GM18951 (cell line): Measurements from ENCODE around the gene PSMB7.

ENCODE experiments used
- POLR2A ChIP-seq: IDR thresholded peaks from 4 replicates; pipeline ENCODE4 v1.6.1; 2011; ENCODE audit warnings: mild to moderate bottlenecking; ENCODE audit not compliant: insufficient read length, insufficient read depth; ENCODE audit errors: extremely low read depth
- in situ Hi-C: fragments of 300-500 bp; cut with MboI; formaldehyde crosslinking; loops from one replicate; pipeline ENCODE4 v1.12.0; 2022; ENCODE audit warnings: low sequenced_read_pairs, mixed read lengths, inconsistent platforms; ENCODE audit not compliant: unreplicated experiment

Gene PSMB7

DNA sequence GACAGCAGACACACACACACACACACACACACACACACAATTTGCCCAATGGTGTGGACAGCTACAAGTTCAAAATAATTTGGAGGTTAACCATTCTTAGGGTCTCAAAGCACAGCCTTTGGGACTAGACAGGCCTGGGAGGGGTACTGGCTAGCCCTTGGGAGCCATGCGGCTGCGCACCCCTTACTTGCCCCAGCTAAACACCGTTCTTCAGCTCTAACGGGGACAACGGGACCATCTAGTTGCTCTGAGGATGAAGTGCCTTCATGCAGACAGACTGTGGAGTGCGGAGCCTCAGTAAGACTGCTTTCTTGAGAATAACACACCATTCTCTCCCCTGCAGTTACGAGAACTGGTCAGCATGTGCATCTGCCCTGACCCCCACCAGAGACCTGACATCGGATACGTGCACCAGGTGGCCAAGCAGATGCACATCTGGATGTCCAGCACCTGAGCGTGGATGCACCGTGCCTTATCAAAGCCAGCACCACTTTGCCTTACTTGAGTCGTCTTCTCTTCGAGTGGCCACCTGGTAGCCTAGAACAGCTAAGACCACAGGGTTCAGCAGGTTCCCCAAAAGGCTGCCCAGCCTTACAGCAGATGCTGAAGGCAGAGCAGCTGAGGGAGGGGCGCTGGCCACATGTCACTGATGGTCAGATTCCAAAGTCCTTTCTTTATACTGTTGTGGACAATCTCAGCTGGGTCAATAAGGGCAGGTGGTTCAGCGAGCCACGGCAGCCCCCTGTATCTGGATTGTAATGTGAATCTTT is 64.6 kb downstream of the PSMB7 start:
- in situ Hi-C loops, result no loop called here
- TF ChIP-seq POLR2A, result peak; percentile 21

DNA sequence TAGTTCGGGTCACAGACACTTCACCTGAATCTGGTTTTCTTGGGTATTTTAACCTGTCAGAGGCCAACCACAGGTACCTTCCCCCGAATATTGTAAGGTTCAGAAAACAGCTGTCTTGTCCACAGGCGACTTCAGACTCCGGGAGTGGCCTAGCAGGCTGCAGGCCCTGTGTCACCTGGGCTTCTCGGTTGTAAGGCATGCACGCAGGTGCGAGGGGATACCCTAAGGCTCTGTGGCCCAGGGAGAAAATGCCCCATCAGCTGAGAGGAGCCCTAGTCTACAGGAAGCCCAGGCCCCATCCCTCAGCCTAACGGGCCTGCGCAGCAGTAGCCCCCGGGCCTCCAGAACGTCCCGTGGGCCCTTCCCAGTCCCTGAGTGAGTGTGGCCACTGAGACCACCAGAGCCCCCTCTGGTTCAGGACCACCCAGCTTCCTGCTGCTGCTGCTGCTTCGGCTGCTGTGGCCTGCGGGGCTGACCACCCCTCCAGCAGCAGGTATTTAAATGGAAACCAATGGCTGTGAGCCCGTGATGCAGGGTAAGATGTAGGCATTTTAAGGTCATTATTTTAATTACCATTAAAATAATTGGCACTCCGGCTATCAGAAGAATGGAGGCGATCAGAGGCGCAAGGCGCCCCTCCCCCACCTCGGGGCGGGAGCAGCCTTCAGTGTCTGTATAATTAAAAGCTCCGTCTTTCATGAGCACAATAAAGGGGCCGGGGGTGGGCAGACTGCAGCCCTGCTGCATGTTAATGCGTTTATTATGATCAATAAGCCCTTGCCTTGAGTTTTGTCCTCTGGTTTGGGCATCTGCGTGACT is 65.4 kb downstream of the PSMB7 start:
- in situ Hi-C loops, result no loop called here
- TF ChIP-seq POLR2A, result no peak

DNA sequence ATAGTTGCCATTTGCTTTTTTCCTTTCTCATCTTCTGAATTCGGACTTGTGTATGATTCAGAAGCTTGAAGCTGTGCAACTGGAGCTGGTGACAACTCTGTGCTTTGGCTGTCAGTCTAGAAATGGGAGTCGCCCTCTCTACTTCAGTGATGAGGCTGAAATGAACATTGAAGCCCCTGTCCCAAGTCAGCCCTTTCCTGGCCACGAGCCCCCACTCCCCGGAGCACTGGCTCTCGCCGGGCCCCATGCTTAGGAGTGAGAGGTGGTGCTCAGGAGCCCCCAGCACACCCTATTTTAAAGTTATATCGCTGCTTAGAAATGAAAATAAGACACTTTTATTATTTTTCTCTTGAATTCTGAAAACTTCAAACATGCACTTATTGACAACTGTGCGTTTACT is 66.0 kb downstream of the PSMB7 start:
- no peak for TF ChIP-seq POLR2A
- in situ Hi-C loops, result no loop called here

DNA sequence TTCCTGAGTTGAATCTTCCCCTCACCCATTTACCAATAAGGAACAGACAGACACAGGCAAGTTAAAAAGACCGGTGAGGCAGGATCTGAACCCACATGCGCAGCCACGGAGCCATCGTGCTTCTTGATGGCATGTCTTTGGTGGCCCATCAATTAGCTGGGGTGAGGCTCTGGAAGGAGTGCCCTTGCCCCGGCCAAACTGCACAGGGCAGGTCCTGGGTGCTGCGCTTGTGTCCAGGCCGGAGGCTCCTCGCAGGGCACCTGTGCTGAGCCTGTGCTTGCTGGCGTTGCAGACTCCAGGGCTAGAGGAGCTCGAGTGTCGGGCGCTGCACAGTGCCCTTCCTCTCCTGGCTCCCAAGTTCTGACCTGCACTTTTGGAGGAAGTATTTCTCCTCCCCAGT is 66.4 kb downstream of the PSMB7 start:
- in situ Hi-C loops, result no loop called here
- no peak for TF ChIP-seq POLR2A

DNA sequence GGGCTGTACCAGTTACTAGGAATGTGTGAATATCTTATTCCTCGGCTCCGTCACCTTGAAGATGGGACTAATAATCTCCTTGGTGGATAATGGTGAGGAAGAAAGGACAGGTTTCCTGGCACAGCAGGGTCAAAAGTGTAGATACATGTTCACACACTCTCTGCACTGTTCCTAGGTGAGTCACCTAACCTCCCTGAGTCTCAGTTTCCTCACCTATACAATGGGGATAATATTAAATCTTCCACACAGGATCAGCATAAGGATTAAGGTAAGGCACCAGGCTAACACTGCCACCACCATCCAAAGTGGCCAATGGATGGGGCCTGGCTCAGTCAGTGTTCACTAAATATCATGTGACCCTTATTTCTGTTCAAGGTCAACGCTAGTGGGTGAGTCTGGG is 66.9 kb downstream of the PSMB7 start:
- in situ Hi-C loops, result no loop called here
- TF ChIP-seq POLR2A, result no peak

DNA sequence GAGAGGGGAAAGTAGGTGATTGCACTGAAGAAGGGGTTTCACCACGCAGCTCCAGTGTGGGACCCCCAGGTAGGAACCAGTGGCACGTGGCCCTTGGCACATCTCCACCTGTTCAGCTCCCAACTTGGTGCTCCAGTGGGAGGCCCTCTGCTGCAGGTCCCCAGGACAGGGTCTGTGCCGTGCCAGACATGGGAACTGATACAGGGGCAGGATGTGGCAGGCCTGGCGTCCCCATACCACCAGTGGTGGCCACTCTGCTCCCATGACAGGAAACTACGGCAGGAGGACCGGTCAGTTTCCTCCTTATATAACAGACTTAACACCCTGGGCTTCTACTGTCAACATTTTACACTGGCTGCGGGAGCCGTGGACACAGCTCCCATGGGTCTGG is 67.3 kb downstream of the PSMB7 start:
- no peak for TF ChIP-seq POLR2A
- in situ Hi-C loops, result no loop called here

DNA sequence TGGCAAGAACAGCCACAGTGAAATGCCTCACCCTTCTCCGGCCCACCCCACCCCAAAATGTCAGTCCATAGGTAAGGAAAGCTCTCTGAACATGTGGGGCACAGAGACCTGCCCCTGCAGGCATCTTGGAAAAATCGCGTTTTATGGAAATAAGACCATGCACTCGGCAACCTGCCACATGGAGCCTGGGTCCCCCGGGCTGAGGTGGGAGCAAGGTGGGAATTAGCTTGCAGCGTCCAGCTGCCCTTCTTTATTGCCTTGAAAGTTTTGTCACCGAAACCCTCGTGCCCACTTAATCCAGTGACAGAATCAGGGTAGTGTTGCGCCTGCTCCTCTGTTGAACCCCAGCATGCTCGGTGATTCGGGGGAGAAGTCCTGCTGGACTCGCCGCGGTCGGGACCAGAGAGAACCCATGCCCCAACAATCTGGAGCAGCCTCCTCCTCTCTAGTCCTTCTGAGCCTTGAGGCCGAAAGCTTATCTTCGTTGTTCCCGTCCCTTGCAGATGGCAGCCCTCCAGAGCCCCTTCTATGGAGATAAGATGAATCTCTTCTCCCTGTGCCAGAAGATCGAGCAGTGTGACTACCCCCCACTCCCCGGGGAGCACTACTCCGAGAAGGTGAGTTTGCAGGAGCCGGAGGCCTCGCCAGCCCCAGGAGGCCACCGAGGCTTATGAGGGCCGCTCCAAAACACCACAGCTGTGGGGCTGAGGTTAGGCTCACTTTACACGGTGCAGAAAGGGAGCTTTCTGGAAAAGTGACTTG is 67.9 kb downstream of the PSMB7 start:
- in situ Hi-C loops, result no loop called here
- TF ChIP-seq POLR2A, result no peak

DNA sequence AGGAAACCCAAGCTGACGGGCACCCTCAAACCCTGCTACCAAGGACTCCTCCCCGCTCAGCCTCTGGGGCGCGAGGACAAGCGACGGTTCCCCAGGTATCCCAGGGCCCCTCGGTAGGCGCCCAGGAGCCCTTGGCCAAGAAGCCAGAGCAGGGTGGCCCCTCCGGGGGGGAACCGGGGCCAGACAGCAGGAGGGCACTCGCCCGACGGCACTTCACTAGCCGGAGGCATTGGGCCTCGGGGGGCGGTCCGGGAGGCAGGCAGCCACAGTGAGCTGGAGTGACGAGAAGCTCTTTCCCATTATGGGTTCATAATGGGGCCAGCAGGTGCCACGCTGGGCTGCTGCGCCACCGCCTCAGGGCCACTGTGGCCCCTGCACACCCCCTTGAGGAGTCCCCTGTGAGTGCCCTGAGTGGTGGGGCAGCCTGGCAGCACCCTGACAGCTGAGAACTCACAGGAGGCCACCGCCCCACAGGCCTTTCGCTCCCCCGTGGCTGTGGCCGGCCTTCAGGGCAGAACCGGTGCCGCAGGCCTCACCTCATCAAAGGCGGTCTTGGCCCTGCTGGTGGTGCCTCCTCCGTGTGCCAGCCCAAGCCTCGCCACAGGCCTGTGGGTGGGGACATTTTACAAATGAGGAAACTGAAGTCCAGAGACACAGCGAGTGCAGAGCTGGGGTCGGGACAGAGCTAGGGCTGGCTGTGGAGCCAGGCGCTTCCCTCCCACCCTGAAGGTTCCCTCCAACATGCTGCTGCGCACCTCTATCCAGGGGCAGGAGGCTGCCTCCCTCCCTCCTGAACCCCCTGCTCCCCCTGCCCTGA is 68.7 kb downstream of the PSMB7 start:
- TF ChIP-seq POLR2A, result peak; percentile 17
- in situ Hi-C loops, result no loop called here

DNA sequence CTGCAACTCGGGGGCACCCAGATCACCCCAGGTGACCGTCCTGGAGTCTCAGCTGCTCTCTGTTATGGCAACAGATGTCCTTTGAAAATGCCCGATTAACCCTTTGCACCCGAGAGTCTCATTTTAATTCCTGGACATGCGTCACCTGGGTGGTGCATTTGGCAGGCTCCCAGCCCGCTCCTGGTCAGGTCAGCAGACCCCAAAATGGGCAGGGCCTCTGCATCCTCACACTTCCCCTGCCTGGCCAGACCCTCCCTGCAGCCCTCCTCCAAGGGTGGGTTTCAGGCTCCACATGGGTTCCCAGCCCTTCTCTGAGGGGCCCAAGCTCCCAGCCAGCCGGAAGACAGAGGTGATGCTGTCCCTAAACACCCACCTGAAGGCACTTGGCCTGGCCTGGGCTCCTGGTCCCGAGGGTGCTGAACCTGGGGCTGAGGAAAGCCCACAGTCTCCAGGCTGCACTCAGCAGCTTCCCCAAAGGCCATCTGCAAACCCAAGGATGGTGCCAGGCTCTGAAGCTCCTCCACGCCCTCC is 69.4 kb downstream of the PSMB7 start:
- in situ Hi-C loops, result no loop called here
- TF ChIP-seq POLR2A, result no peak

DNA sequence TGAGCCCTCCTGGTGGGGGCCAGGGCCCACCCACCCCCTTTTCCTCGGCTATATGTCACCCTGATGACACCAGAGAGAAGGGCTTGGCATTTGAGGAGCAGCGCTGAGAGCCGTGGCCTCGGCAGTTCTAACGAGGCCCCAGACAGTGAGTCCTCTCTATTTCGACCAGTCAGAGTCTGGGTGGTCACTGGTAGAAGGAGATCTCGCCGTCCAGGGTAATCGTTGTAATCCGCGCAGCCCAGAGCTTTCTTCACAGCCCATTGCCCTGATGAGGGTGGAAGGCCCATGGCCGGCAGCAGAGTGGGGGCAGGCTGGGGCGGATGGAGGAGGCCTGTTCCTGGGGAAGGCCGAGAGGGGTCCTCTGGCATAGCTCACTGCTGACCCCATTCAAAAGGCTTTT is 70.2 kb downstream of the PSMB7 start:
- no peak for TF ChIP-seq POLR2A
- in situ Hi-C loops, result no loop called here

DNA sequence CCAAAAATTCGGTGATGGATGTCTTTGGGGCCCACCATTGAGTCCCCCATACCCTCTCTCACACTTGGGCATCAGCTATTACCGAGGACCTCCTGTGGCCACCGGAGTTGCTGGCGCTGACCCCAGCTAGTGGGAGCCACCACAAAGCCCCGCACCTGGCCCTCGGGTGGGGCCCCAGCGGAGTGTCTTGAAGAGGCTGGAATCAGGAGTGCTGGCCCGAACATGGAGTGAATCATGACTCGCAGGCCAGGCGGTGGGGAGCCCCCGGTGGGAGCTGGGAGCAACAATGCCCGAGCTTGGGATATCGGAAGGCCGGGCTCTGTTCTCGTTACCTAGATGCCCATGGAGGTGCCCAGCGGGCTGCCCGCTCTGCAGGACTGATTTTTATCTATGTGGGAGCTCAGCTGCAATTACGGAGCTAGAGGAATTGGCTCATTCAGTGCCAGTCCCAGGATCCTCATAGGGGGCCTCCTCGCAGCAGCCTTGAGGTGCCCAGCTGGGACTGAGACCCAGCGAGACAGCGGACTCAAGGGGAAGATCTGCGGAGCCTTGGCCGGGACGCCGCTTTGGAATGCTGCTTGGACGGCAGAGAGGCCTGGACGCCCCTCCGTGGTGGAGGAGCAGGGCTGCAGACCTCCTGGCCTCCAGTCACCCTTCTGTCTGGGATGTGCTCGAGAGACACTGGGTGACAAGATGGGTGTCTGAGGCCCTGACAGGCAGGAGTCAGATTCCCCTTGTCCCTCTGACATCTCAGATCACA is 70.8 kb downstream of the PSMB7 start:
- in situ Hi-C loops, result no loop called here
- TF ChIP-seq POLR2A, result peak; percentile 32
